HCT116 (cell line): ENCODE measurements around the gene CCDC187. TPM values are rescaled to one million over a fixed set of nuclear protein-coding genes. Genes with fewer than 3 reads are reported as not detected.

Experiments used
- ATAC-seq: fragments of 200-7000 bp; cut with Tn5 transposase; 2 replicates; pipeline ENCODE4 v1.9.1; 2020; ENCODE audit warnings: mild to moderate bottlenecking, moderate library complexity
- BruUV-seq: library from RNA; stranded (reverse); fragments of 400-500 nt; replicated peaks from 2 replicates; lab custom pipeline; 2021; lab: Mats Ljungman, UMichigan
- CTCF ChIA-PET: fragments of 300-600 bp; sonication (Branson Sonifier 250); formaldehyde crosslinking; loops from one replicate; lab custom pipeline; 2021; ENCODE audit warnings: antibody characterized with exemption; lab: Charles Lee
- POLR2A ChIA-PET: fragments of 300-600, 350-600 bp; sonication (Branson Sonifier 250); formaldehyde crosslinking; loops from one replicate; lab custom pipeline; 2021; ENCODE audit warnings: antibody characterized with exemption; lab: Charles Lee
- RAD21 ChIA-PET, 2 experiments: fragments of 300-600 bp; sonication (Branson Sonifier 250); formaldehyde crosslinking; loops; one replicate each; lab custom pipeline; 2023; ENCODE audit warnings: low total read pairs in 2 of 2; ENCODE audit not compliant: uncharacterized antibody in 2 of 2, unreplicated experiment in 2 of 2, low non-redundant PET in 1 of 2; lab: Charles Lee
- DNase-seq: peaks from one replicate; pipeline ENCODE4 v3.0.0-alpha.2; 2010; ENCODE audit warnings: low read depth, low spot score
- H2AFZ ChIP-seq: fragments of 200-600 bp; shearing (Covaris generic), sonication (generic); 2 replicates; pipeline ENCODE4 v1.6.1; 2017; ENCODE audit warnings: low read depth, mixed run types, mixed read lengths, antibody characterized with exemption, low read length; ENCODE audit not compliant: poor library complexity, severe bottlenecking
- H3K27ac ChIP-seq: 2 replicates; pipeline ENCODE4 v1.5.1; 2012; ENCODE audit warnings: low read depth, low read length
- H3K27me3 ChIP-seq: fragments of 200-600 bp; sonication (generic); 2 replicates; pipeline ENCODE4 v1.6.1; 2016; ENCODE audit warnings: mixed run types, low read length, mixed read lengths; ENCODE audit not compliant: insufficient read depth
- H3K36me3 ChIP-seq, 2 experiments: fragments of 200-500 bp in 1 of 2; fragments of 200-600 bp in 1 of 2; sonication (Bioruptor generic) in 1 of 2; sonication (generic) in 1 of 2; 2 replicates each; pipeline versions ENCODE4 v1.5.1 to v1.6.1; 2014 to 2016; ENCODE audit warnings: low read length in 2 of 2, inconsistent platforms in 1 of 2, mixed read lengths in 1 of 2, mixed run types in 1 of 2; ENCODE audit not compliant: insufficient read depth in 2 of 2, control insufficient read depth in 1 of 2
- H3K4me1 ChIP-seq, 2 experiments: fragments of 200-600 bp in 1 of 2; sonication (generic) in 1 of 2; 2 replicates each; pipeline versions ENCODE4 v1.5.1 to v1.6.1; 2012 to 2017; ENCODE audit warnings: low read length in 2 of 2, inconsistent platforms in 1 of 2, mild to moderate bottlenecking in 1 of 2, mixed read lengths in 1 of 2, mixed run types in 1 of 2, moderate library complexity in 1 of 2; ENCODE audit not compliant: insufficient read depth in 2 of 2, control insufficient read depth in 1 of 2
- H3K4me2 ChIP-seq: fragments of 200-600 bp; sonication (generic); 2 replicates; pipeline ENCODE4 v1.6.1; 2017; ENCODE audit warnings: mixed run types, low read length, mixed read lengths
- H3K4me3 ChIP-seq, 2 experiments: fragments of 200-600 bp in 1 of 2; sonication (generic) in 1 of 2; replicated peaks in 1 of 2; 2 replicates each; pipeline ENCODE4 v1.5.1; 2011 to 2016; ENCODE audit warnings: low read length in 2 of 2, control low read depth in 1 of 2, low read depth in 1 of 2, mild to moderate bottlenecking in 1 of 2, mixed read lengths in 1 of 2, mixed run types in 1 of 2
- H3K79me2 ChIP-seq: fragments of 200-600 bp; sonication (generic); 2 replicates; pipeline ENCODE4 v1.6.1; 2017; ENCODE audit warnings: mild to moderate bottlenecking, mixed run types, low read length, moderate library complexity, mixed read lengths; ENCODE audit not compliant: insufficient read depth
- H3K9ac ChIP-seq: fragments of 200-600 bp; sonication (generic); 2 replicates; pipeline ENCODE4 v1.6.1; 2016; ENCODE audit warnings: low read length, mixed read lengths
- H3K9me2 ChIP-seq: fragments of 200-600 bp; sonication (generic), shearing (Covaris generic); 2 replicates; pipeline ENCODE4 v1.6.1; 2017; ENCODE audit warnings: mixed run types, mild to moderate bottlenecking, moderate library complexity; ENCODE audit not compliant: insufficient read depth
- H3K9me3 ChIP-seq, 2 experiments: fragments of 200-500 bp in 1 of 2; fragments of 200-600 bp in 1 of 2; sonication (Bioruptor generic) in 1 of 2; sonication (generic) in 1 of 2; 2 replicates each; pipeline ENCODE4 v1.6.1; 2014 to 2017; ENCODE audit warnings: low read length in 2 of 2, mixed read lengths in 2 of 2, inconsistent platforms in 1 of 2, low read depth in 1 of 2, mild to moderate bottlenecking in 1 of 2, mixed run types in 1 of 2, moderate library complexity in 1 of 2; ENCODE audit not compliant: control insufficient read depth in 1 of 2, insufficient read depth in 1 of 2
- H4K20me1 ChIP-seq: fragments of 200-600 bp; sonication (generic), shearing (Covaris generic); 2 replicates; pipeline ENCODE4 v1.6.1; 2017; ENCODE audit warnings: mixed run types, mild to moderate bottlenecking, moderate library complexity; ENCODE audit not compliant: insufficient read depth
- CBX3 ChIP-seq: IDR thresholded peaks from 2 replicates; pipeline ENCODE4 v1.6.1; 2012; ENCODE audit warnings: low read depth
- CEBPB ChIP-seq: IDR thresholded peaks from 2 replicates; pipeline ENCODE4 v1.6.1; 2012; ENCODE audit warnings: low read depth
- EGR1 ChIP-seq: IDR thresholded peaks from 2 replicates; pipeline ENCODE4 v1.6.1; 2012; ENCODE audit warnings: low read depth
- EZH2 ChIP-seq: fragments of 200-600 bp; sonication (generic); IDR thresholded peaks from 2 replicates; pipeline ENCODE4 v1.6.1; 2017; ENCODE audit warnings: antibody characterized with exemption, mixed run types
- RAD21 ChIP-seq: IDR thresholded peaks from 2 replicates; pipeline ENCODE4 v1.6.1; 2012; ENCODE audit warnings: low read depth, mild to moderate bottlenecking
- SP1 ChIP-seq: IDR thresholded peaks from 2 replicates; pipeline ENCODE4 v1.6.1; 2012; ENCODE audit warnings: low read depth
- SRF ChIP-seq: IDR thresholded peaks from 2 replicates; pipeline ENCODE4 v1.6.1; 2012; ENCODE audit warnings: low read depth
- TCF7L2 ChIP-seq: IDR thresholded peaks from 2 replicates; pipeline ENCODE4 v1.7.0; 2011; ENCODE audit warnings: borderline replicate concordance, inconsistent platforms; ENCODE audit not compliant: insufficient read depth, insufficient read length; ENCODE audit errors: extremely low read depth
- ZNF274 ChIP-seq: fragments of 200-500 bp; sonication (Bioruptor generic); IDR thresholded peaks from 2 replicates; pipeline ENCODE4 v1.6.1; 2014; ENCODE audit warnings: mild to moderate bottlenecking, low read depth, low read length, inconsistent platforms
- intact Hi-C: fragments of 100-400 bp; cut with micrococcal nuclease; formaldehyde crosslinking; loops from 2 replicates; pipeline ENCODE4 v1.10.0; 2022
- total RNA-seq: library from RNA; stranded (reverse); gene quantifications from one replicate; pipeline ENCODE4 v1.2.1, GENCODE V29; 2021; ENCODE audit not compliant: unreplicated experiment
- TF ChIP-seq, protein P1 (sequence below), 3 experiments: fragments of 200-600 bp in 1 of 3; sonication (generic) in 1 of 3; IDR thresholded peaks in 2 of 3; conservative IDR thresholded peaks in 1 of 3; 2 replicates each; pipeline ENCODE4 v1.5.1; 2012 to 2017; ENCODE audit warnings: low read depth in 2 of 3, low read length in 2 of 3, antibody characterized with exemption in 1 of 3, borderline replicate concordance in 1 of 3, control low read depth in 1 of 3, mild to moderate bottlenecking in 1 of 3, mixed read lengths in 1 of 3, mixed run types in 1 of 3, moderate library complexity in 1 of 3; ENCODE audit not compliant: insufficient read depth in 1 of 3
- TF ChIP-seq, protein P2 (sequence below): IDR thresholded peaks from 2 replicates; pipeline ENCODE4 v1.6.1; 2012; ENCODE audit warnings: low read depth

The CCDC187 gene
- total RNA-seq, 1 experiment from 2014 or later: 4.6 TPM

DNA sequence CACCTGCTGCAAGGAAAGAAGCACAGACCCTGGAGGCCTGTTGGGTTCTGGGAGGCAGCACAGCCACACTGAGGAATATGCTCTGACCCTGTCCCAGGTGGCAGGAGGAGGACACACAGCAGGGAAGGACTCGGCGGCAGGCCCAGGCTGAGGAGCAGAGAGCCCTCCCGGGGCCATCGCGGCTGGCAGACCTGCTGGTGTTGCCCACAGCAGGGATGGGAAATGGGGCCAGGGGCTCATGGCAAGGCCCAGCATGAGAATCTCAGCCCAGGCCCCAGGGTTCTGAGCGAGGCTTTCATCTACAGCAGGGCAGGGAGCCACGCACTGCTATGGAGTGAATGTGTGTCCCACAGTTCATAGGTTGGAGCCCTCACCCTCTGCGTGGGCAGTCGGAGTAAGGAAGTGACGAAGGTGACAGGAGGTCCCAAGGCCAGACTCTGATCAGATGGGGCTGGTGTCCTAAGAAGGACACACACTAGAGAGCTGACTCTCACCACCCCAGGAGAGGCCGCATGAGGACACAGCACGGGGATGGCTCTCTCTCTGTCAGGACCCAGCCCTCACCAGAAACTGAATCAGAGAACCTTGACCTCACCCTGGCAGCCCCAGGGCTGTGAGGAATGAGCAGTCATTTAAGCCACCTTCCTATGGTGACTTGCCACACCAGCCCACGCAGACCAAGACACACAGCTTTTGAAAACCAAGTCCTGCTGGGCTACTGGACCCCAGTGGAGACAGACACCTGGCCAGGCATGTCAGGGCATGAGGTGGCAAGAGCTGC, 13.2 kb upstream of the CCDC187 start:
- no peak overlapping the region for H3K9ac ChIP-seq
- H2AFZ ChIP-seq: no peak overlapping the region
- no peak overlapping the region for H3K27ac ChIP-seq
- no peaks in the 10 kb centered on the region for H3K36me3 ChIP-seq
- no peaks in the 10 kb centered on the region for H4K20me1 ChIP-seq
- H3K4me1 ChIP-seq: peaks cover 2 to 4% of the 10 kb centered on the region in 2 experiments
- no peaks in the 10 kb centered on the region for H3K79me2 ChIP-seq
- no peak for DNase-seq
- no TSS peak for BruUV-seq
- no peaks in the 10 kb centered on the region for H3K9me2 ChIP-seq
- H3K9me3 ChIP-seq: peaks cover 10 to 21% of the 10 kb centered on the region in 2 experiments; a peak in 2 of 4 replicates
- no peak for ATAC-seq
- H3K4me2 ChIP-seq: no peak overlapping the region
- TF ChIP-seq SP1 (no peak), TCF7L2 (no peak), EGR1 (no peak), CBX3 (no peak), CEBPB (no peak), RAD21 (no peak), EZH2 (no peak), SRF (no peak), ZNF274 (no peak)
- TF ChIP-seq, protein P1, sequence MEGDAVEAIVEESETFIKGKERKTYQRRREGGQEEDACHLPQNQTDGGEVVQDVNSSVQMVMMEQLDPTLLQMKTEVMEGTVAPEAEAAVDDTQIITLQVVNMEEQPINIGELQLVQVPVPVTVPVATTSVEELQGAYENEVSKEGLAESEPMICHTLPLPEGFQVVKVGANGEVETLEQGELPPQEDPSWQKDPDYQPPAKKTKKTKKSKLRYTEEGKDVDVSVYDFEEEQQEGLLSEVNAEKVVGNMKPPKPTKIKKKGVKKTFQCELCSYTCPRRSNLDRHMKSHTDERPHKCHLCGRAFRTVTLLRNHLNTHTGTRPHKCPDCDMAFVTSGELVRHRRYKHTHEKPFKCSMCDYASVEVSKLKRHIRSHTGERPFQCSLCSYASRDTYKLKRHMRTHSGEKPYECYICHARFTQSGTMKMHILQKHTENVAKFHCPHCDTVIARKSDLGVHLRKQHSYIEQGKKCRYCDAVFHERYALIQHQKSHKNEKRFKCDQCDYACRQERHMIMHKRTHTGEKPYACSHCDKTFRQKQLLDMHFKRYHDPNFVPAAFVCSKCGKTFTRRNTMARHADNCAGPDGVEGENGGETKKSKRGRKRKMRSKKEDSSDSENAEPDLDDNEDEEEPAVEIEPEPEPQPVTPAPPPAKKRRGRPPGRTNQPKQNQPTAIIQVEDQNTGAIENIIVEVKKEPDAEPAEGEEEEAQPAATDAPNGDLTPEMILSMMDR (IDR thresholded peaks at IDR 0.05 in 2 of 3, conservative IDR thresholded peaks at IDR 0.05 in 1 of 3; ENCODE audit: borderline replicate concordance in 1 of 3, insufficient read depth in 1 of 3, low read depth in 2 of 3, low read length in 2 of 3): no peak
- TF ChIP-seq, protein P2, sequence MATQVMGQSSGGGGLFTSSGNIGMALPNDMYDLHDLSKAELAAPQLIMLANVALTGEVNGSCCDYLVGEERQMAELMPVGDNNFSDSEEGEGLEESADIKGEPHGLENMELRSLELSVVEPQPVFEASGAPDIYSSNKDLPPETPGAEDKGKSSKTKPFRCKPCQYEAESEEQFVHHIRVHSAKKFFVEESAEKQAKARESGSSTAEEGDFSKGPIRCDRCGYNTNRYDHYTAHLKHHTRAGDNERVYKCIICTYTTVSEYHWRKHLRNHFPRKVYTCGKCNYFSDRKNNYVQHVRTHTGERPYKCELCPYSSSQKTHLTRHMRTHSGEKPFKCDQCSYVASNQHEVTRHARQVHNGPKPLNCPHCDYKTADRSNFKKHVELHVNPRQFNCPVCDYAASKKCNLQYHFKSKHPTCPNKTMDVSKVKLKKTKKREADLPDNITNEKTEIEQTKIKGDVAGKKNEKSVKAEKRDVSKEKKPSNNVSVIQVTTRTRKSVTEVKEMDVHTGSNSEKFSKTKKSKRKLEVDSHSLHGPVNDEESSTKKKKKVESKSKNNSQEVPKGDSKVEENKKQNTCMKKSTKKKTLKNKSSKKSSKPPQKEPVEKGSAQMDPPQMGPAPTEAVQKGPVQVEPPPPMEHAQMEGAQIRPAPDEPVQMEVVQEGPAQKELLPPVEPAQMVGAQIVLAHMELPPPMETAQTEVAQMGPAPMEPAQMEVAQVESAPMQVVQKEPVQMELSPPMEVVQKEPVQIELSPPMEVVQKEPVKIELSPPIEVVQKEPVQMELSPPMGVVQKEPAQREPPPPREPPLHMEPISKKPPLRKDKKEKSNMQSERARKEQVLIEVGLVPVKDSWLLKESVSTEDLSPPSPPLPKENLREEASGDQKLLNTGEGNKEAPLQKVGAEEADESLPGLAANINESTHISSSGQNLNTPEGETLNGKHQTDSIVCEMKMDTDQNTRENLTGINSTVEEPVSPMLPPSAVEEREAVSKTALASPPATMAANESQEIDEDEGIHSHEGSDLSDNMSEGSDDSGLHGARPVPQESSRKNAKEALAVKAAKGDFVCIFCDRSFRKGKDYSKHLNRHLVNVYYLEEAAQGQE: no peak
- ChIA-PET CTCF (no interaction called here), POLR2A (no interaction called here), RAD21 (no interaction called here)
- H3K4me3 ChIP-seq: no peak overlapping the region
- H3K27me3 ChIP-seq: no peaks in the 10 kb centered on the region
- intact Hi-C loops: no loop called here
